ENCODE results near the gene CYP8B1. TPM values are rescaled to one million over a fixed set of nuclear protein-coding genes. Genes with fewer than 3 reads are reported as not detected.
A peak's percentile ranks its signal among the peaks of the same experiment; 100 is the strongest.

Gene CYP8B1
- total and polyA plus RNA-seq, 2 of the 13 experiments (the other 11 are each of a cell fraction or from before 2014, with no cell fraction given), result 0.58 to 2.0 TPM

GRCh38 chr3:42880601-42881451 is 5.1 kb upstream of the CYP8B1 start (continued):
- TF ChIP-seq EEA1 (CRISPR knock-in tag; IDR thresholded peaks at IDR 0.05; ENCODE audit: borderline replicate concordance), result no peak
- no peak for TF ChIP-seq ZNF740 (CRISPR knock-in tag; IDR thresholded peaks at IDR 0.05)
- no peak for TF ChIP-seq NFE2L1 (CRISPR knock-in tag; IDR thresholded peaks at IDR 0.05; ENCODE audit: borderline replicate concordance)
- no peak for TF ChIP-seq MAFF (IDR thresholded peaks at IDR 0.05; ENCODE audit: low read depth, low read length)
- TF ChIP-seq PATZ1 (CRISPR knock-in tag; IDR thresholded peaks at IDR 0.05), result peak; percentile 89
- no peak for TF ChIP-seq ZSCAN22 (CRISPR knock-in tag; IDR thresholded peaks at IDR 0.05)
- no peak for TF ChIP-seq AKAP8 (CRISPR knock-in tag; IDR thresholded peaks at IDR 0.05)
- peak; percentile 47; the same call in 1 of the 2 replicates for TF ChIP-seq BCL3 (CRISPR knock-in tag; IDR thresholded peaks at IDR 0.05)
- no peak for TF ChIP-seq KLF13 (CRISPR knock-in tag; IDR thresholded peaks at IDR 0.05)
- no peak for TF ChIP-seq ZKSCAN5 (CRISPR knock-in tag; IDR thresholded peaks at IDR 0.05)
- TF ChIP-seq ZBTB46 (CRISPR knock-in tag; IDR thresholded peaks at IDR 0.05; ENCODE audit: borderline replicate concordance), result no peak
- no peak for TF ChIP-seq RFXANK (CRISPR knock-in tag; IDR thresholded peaks at IDR 0.05)
- TF ChIP-seq PREB (CRISPR knock-in tag; IDR thresholded peaks at IDR 0.05), result no peak
- TF ChIP-seq ZNF687 (CRISPR knock-in tag; IDR thresholded peaks at IDR 0.05), result peak; percentile 96
- 0 out of 2 replicates have a peak, but pooled peaks have one; percentile 35 for TF ChIP-seq KAT8 (CRISPR knock-in tag; IDR thresholded peaks at IDR 0.05)
- TF ChIP-seq ZNF343 (CRISPR knock-in tag; IDR thresholded peaks at IDR 0.05), result 0 out of 2 replicates have a peak, but pooled peaks have one; percentile 42
- TF ChIP-seq ZNF589 (CRISPR knock-in tag; conservative IDR thresholded peaks at IDR 0.05), result no peak

Measured in HepG2 (cell line).